Fibroblast of lung (primary cell): ENCODE results near the gene HBS1L. TPM values are rescaled to one million over a fixed set of nuclear protein-coding genes. Genes with fewer than 3 reads are reported as not detected.

ENCODE experiments used
- DNase-seq, 2 donors: peaks; one replicate each; pipeline versions ENCODE4 v3.0.0 to v3.0.0-alpha.2; 2010; ENCODE audit warnings: low read depth in 2 of 2
- H2AFZ ChIP-seq: 2 replicates; pipeline ENCODE4 v1.5.1; 2012; ENCODE audit warnings: low read length, control low read depth, inconsistent platforms
- H3K27ac ChIP-seq: 2 replicates; pipeline ENCODE4 v1.5.1; 2011; ENCODE audit warnings: low read length, control low read depth; ENCODE audit not compliant: insufficient read depth
- H3K27me3 ChIP-seq: 2 replicates; pipeline ENCODE4 v1.5.1; 2011; ENCODE audit warnings: mild to moderate bottlenecking, low read length; ENCODE audit not compliant: control insufficient read depth, insufficient read depth
- H3K36me3 ChIP-seq: 2 replicates; pipeline ENCODE4 v1.5.1; 2011; ENCODE audit warnings: low read length; ENCODE audit not compliant: control insufficient read depth, insufficient read depth
- H3K4me1 ChIP-seq: 2 replicates; pipeline ENCODE4 v1.5.1; 2011; ENCODE audit warnings: low read length; ENCODE audit not compliant: control insufficient read depth, insufficient read depth; ENCODE audit errors: extremely low read depth
- H3K4me2 ChIP-seq: 2 replicates; pipeline ENCODE4 v1.5.1; 2011; ENCODE audit warnings: low read length, control low read depth; ENCODE audit not compliant: insufficient read depth; ENCODE audit errors: extremely low read depth
- H3K4me3 ChIP-seq, 4 experiments: fragments of 200-600 bp in 1 of 4; sonication (generic) in 1 of 4; replicated peaks in 1 of 4; 2 replicates each; pipeline ENCODE4 v1.5.1; 2011 to 2016; ENCODE audit warnings: low read length in 4 of 4, low read depth in 3 of 4, mild to moderate bottlenecking in 3 of 4, control low read depth in 2 of 4, inconsistent platforms in 1 of 4, mixed read lengths in 1 of 4; ENCODE audit not compliant: insufficient read depth in 1 of 4; ENCODE audit errors: control extremely low read depth in 1 of 4
- H3K79me2 ChIP-seq: 2 replicates; pipeline ENCODE4 v1.5.1; 2012; ENCODE audit warnings: mild to moderate bottlenecking, low read length, inconsistent platforms; ENCODE audit not compliant: control insufficient read depth, insufficient read depth
- H3K9ac ChIP-seq: 2 replicates; pipeline ENCODE4 v1.5.1; 2011; ENCODE audit warnings: mild to moderate bottlenecking, low read length, control low read depth; ENCODE audit not compliant: insufficient read depth
- H3K9me3 ChIP-seq: 2 replicates; pipeline ENCODE4 v1.5.1; 2012; ENCODE audit warnings: low read depth, low read length; ENCODE audit not compliant: control insufficient read depth, insufficient read depth
- H4K20me1 ChIP-seq: 2 replicates; pipeline ENCODE4 v1.5.1; 2011; ENCODE audit warnings: low read length; ENCODE audit not compliant: control insufficient read depth, insufficient read depth; ENCODE audit errors: extremely low read depth
- CTCF ChIP-seq, 2 donors: IDR thresholded peaks in 1 of 2; conservative IDR thresholded peaks in 1 of 2; 1 replicate in 1 of 2; 2 replicates in 1 of 2; pipeline ENCODE4 v1.5.1; 2011 to 2012; ENCODE audit warnings: low read length in 2 of 2, control low read depth in 1 of 2, inconsistent platforms in 1 of 2, low read depth in 1 of 2, mild to moderate bottlenecking in 1 of 2
- EZH2 ChIP-seq: IDR thresholded peaks from 2 replicates; pipeline ENCODE4 v1.5.1; 2012; ENCODE audit warnings: low read length, control low read depth, mild to moderate bottlenecking; ENCODE audit errors: missing control alignments
- polyA plus RNA-seq, 2 donors: library from polyadenylated mRNA; depleted of rRNA in 1 of 2; stranded (reverse) in 1 of 2; unstranded in 1 of 2; fragments of >200 nt; gene quantifications; 2 replicates each; pipeline ENCODE4 v1.2.1, GENCODE V29; 2011 to 2012; ENCODE audit warnings: missing spikeins in 1 of 2
- total RNA-seq: library from RNA; depleted of rRNA; stranded (reverse); fragments of >200 nt; gene quantifications from 2 replicates; pipeline ENCODE4 v1.2.1, GENCODE V29; 2014

The HBS1L gene
- total and polyA plus RNA-seq, 2 donors (not counting 1 experiment from before 2014, with no cell fraction given): 106 to 118 TPM

GRCh38 chr6:135071541-135071940 is 16.9 kb upstream of the HBS1L start:
- no peaks in the 10 kb centered on the region for H3K27me3 ChIP-seq
- H3K4me2 ChIP-seq: no peak overlapping the region
- no peaks in the 10 kb centered on the region for H3K9me3 ChIP-seq
- H3K79me2 ChIP-seq: no peaks in the 10 kb centered on the region
- H3K9ac ChIP-seq: no peak overlapping the region
- H3K4me1 ChIP-seq: no peaks in the 10 kb centered on the region
- H3K36me3 ChIP-seq: no peaks in the 10 kb centered on the region
- DNase-seq: no peak
- H4K20me1 ChIP-seq: no peaks in the 10 kb centered on the region
- H3K27ac ChIP-seq: no peak overlapping the region
- H2AFZ ChIP-seq: no peak overlapping the region
- no peak overlapping the region for H3K4me3 ChIP-seq
- TF ChIP-seq EZH2: no peak
- no peak for TF ChIP-seq CTCF (conservative IDR thresholded peaks at IDR 0.05 in 1 of 2, IDR thresholded peaks at IDR 0.05 in 1 of 2; ENCODE audit: low read depth in 1 of 2, low read length in 2 of 2)

GRCh38 chr6:135067911-135068310 is 13.3 kb upstream of the HBS1L start:
- H3K36me3 ChIP-seq: no peaks in the 10 kb centered on the region
- no peaks in the 10 kb centered on the region for H3K79me2 ChIP-seq
- H3K27ac ChIP-seq: no peak overlapping the region
- no peaks in the 10 kb centered on the region for H3K9me3 ChIP-seq
- no peak overlapping the region for H3K9ac ChIP-seq
- TF ChIP-seq CTCF (conservative IDR thresholded peaks at IDR 0.05 in 1 of 2, IDR thresholded peaks at IDR 0.05 in 1 of 2; ENCODE audit: low read depth in 1 of 2, low read length in 2 of 2) (no peak), EZH2 (no peak)
- no peak overlapping the region for H3K4me3 ChIP-seq
- no peak overlapping the region for H3K4me2 ChIP-seq
- H3K4me1 ChIP-seq: no peaks in the 10 kb centered on the region
- H3K27me3 ChIP-seq: no peaks in the 10 kb centered on the region
- H4K20me1 ChIP-seq: no peaks in the 10 kb centered on the region
- H2AFZ ChIP-seq: no peak overlapping the region
- DNase-seq: no peak

GRCh38 chr6:135066806-135067205 is 12.2 kb upstream of the HBS1L start:
- H3K4me1 ChIP-seq: no peaks in the 10 kb centered on the region
- no peak overlapping the region for H3K4me3 ChIP-seq
- no peak for DNase-seq
- no peak overlapping the region for H3K4me2 ChIP-seq
- no peak overlapping the region for H2AFZ ChIP-seq
- no peaks in the 10 kb centered on the region for H3K79me2 ChIP-seq
- H4K20me1 ChIP-seq: no peaks in the 10 kb centered on the region
- no peaks in the 10 kb centered on the region for H3K36me3 ChIP-seq
- H3K27ac ChIP-seq: no peak overlapping the region
- TF ChIP-seq CTCF (conservative IDR thresholded peaks at IDR 0.05 in 1 of 2, IDR thresholded peaks at IDR 0.05 in 1 of 2; ENCODE audit: low read depth in 1 of 2, low read length in 2 of 2) (no peak), EZH2 (no peak)
- no peaks in the 10 kb centered on the region for H3K9me3 ChIP-seq
- no peak overlapping the region for H3K9ac ChIP-seq
- H3K27me3 ChIP-seq: no peaks in the 10 kb centered on the region
